Mammary epithelial cell (primary cell): Measurements from ENCODE around the gene PHIP.

Source experiments
- EZH2 ChIP-seq: IDR thresholded peaks from 2 replicates; pipeline ENCODE4 v1.6.1; 2012; ENCODE audit warnings: low read length, inconsistent platforms, borderline replicate concordance
- TF ChIP-seq, protein P1 (sequence below), 2 donors: IDR thresholded peaks in 1 of 2; conservative IDR thresholded peaks in 1 of 2; 2 replicates each; pipeline ENCODE4 v1.5.1; 2011 to 2012; ENCODE audit warnings: inconsistent platforms in 2 of 2, low read length in 2 of 2, mild to moderate bottlenecking in 2 of 2, control low read depth in 1 of 2, low read depth in 1 of 2; ENCODE audit not compliant: insufficient read depth in 1 of 2; ENCODE audit errors: extremely low read depth in 1 of 2

DNA sequence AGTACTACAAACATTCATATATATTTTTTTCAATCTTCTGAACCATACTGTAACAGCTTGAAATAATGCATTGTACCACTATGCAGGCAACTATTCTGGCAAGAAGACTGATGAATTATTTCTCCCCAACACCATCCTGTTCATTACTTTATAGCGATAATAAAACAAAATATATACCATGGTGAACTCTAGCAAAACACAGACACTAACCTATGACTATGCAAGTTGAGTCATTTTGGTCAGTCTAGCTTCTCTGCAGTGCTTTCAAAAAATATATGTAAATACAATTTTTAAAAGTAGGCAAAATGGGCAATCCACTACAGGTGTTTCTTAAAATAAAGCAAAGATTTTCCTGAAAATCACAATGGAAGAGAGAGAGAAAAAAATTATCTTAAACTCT, 20.3 kb downstream of the PHIP start:
- TF ChIP-seq, protein P1, sequence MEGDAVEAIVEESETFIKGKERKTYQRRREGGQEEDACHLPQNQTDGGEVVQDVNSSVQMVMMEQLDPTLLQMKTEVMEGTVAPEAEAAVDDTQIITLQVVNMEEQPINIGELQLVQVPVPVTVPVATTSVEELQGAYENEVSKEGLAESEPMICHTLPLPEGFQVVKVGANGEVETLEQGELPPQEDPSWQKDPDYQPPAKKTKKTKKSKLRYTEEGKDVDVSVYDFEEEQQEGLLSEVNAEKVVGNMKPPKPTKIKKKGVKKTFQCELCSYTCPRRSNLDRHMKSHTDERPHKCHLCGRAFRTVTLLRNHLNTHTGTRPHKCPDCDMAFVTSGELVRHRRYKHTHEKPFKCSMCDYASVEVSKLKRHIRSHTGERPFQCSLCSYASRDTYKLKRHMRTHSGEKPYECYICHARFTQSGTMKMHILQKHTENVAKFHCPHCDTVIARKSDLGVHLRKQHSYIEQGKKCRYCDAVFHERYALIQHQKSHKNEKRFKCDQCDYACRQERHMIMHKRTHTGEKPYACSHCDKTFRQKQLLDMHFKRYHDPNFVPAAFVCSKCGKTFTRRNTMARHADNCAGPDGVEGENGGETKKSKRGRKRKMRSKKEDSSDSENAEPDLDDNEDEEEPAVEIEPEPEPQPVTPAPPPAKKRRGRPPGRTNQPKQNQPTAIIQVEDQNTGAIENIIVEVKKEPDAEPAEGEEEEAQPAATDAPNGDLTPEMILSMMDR (conservative IDR thresholded peaks at IDR 0.05 in 1 of 2, IDR thresholded peaks at IDR 0.05 in 1 of 2; ENCODE audit: extremely low read depth in 1 of 2, insufficient read depth in 1 of 2, low read depth in 1 of 2, low read length in 2 of 2) = no peak
- TF ChIP-seq EZH2 = no peak
